ENCODE measurements around the gene ADSS1.

ADSS1 gene

GRCh38 chr14:104738375-104739019, 14.5 kb downstream of the ADSS1 start:
- TF ChIP-seq TAF1 (IDR thresholded peaks at IDR 0.05; ENCODE audit: borderline replicate concordance, insufficient read depth, low read length) (no peak), POLR2AphosphoS5 (IDR thresholded peaks at IDR 0.05; ENCODE audit: low read depth, low read length) (no peak), REST (IDR thresholded peaks at IDR 0.05; ENCODE audit: insufficient read depth in 1 of 2, low read depth in 2 of 2, low read length in 2 of 2) (no peak), SIN3A (IDR thresholded peaks at IDR 0.05; ENCODE audit: borderline replicate concordance, insufficient read depth, low read length) (no peak), FOXP2 (optimal IDR thresholded peaks at IDR 0.05; ENCODE audit: borderline replicate concordance, extremely low read depth, extremely low read length, insufficient read depth) (no peak)

GRCh38 chr14:104739026-104739425, 15.0 kb downstream of the ADSS1 start:
- TF ChIP-seq TAF1 (IDR thresholded peaks at IDR 0.05; ENCODE audit: borderline replicate concordance, insufficient read depth, low read length) (no peak), SIN3A (IDR thresholded peaks at IDR 0.05; ENCODE audit: borderline replicate concordance, insufficient read depth, low read length) (no peak), REST (IDR thresholded peaks at IDR 0.05; ENCODE audit: insufficient read depth in 1 of 2, low read depth in 2 of 2, low read length in 2 of 2) (no peak), FOXP2 (optimal IDR thresholded peaks at IDR 0.05; ENCODE audit: borderline replicate concordance, extremely low read depth, extremely low read length, insufficient read depth) (no peak), POLR2AphosphoS5 (IDR thresholded peaks at IDR 0.05; ENCODE audit: low read depth, low read length) (no peak)

- TF ChIP-seq REST (IDR thresholded peaks at IDR 0.05; ENCODE audit: insufficient read depth in 1 of 2, low read depth in 2 of 2, low read length in 2 of 2) (no peak), FOXP2 (optimal IDR thresholded peaks at IDR 0.05; ENCODE audit: borderline replicate concordance, extremely low read depth, extremely low read length, insufficient read depth) (no peak), POLR2AphosphoS5 (IDR thresholded peaks at IDR 0.05; ENCODE audit: low read depth, low read length) (no peak), SIN3A (IDR thresholded peaks at IDR 0.05; ENCODE audit: borderline replicate concordance, insufficient read depth, low read length) (no peak), TAF1 (IDR thresholded peaks at IDR 0.05; ENCODE audit: borderline replicate concordance, insufficient read depth, low read length) (no peak)
Measured at GRCh38 chr14:104739546-104740516, 15.8 kb downstream of the ADSS1 start.

GRCh38 chr14:104741108-104741802, 17.2 kb downstream of the ADSS1 start:
- no peak for TF ChIP-seq FOXP2 (optimal IDR thresholded peaks at IDR 0.05; ENCODE audit: borderline replicate concordance, extremely low read depth, extremely low read length, insufficient read depth)
- TF ChIP-seq POLR2AphosphoS5 (IDR thresholded peaks at IDR 0.05; ENCODE audit: low read depth, low read length), result no peak
- no peak for TF ChIP-seq TAF1 (IDR thresholded peaks at IDR 0.05; ENCODE audit: borderline replicate concordance, insufficient read depth, low read length)
- TF ChIP-seq SIN3A (IDR thresholded peaks at IDR 0.05; ENCODE audit: borderline replicate concordance, insufficient read depth, low read length), result no peak
- no peak for TF ChIP-seq REST (IDR thresholded peaks at IDR 0.05; ENCODE audit: insufficient read depth in 1 of 2, low read depth in 2 of 2, low read length in 2 of 2)
